ENCODE data around the gene SSR4.

- no peak for TF ChIP-seq CTCF (tag by site-specific recombination; IDR thresholded peaks at IDR 0.05)
- TF ChIP-seq, protein P1, sequence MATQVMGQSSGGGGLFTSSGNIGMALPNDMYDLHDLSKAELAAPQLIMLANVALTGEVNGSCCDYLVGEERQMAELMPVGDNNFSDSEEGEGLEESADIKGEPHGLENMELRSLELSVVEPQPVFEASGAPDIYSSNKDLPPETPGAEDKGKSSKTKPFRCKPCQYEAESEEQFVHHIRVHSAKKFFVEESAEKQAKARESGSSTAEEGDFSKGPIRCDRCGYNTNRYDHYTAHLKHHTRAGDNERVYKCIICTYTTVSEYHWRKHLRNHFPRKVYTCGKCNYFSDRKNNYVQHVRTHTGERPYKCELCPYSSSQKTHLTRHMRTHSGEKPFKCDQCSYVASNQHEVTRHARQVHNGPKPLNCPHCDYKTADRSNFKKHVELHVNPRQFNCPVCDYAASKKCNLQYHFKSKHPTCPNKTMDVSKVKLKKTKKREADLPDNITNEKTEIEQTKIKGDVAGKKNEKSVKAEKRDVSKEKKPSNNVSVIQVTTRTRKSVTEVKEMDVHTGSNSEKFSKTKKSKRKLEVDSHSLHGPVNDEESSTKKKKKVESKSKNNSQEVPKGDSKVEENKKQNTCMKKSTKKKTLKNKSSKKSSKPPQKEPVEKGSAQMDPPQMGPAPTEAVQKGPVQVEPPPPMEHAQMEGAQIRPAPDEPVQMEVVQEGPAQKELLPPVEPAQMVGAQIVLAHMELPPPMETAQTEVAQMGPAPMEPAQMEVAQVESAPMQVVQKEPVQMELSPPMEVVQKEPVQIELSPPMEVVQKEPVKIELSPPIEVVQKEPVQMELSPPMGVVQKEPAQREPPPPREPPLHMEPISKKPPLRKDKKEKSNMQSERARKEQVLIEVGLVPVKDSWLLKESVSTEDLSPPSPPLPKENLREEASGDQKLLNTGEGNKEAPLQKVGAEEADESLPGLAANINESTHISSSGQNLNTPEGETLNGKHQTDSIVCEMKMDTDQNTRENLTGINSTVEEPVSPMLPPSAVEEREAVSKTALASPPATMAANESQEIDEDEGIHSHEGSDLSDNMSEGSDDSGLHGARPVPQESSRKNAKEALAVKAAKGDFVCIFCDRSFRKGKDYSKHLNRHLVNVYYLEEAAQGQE (tag by site-specific recombination; IDR thresholded peaks at IDR 0.05): no peak
Observed at GRCh38 chrX:153779891-153780677, 14.4 kb upstream of the SSR4 start.
